Measurements from ENCODE around the gene MT1G. TPM values are rescaled to one million over a fixed set of nuclear protein-coding genes. Genes with fewer than 3 reads are reported as not detected.
"Not testable (repeated sequence)": the region's sequence is repeated elsewhere in the genome, so short reads cannot be mapped to it uniquely, and the experiment has no call there.

The MT1G gene
- total RNA-seq, 1 donor from 2014 or later, result not detected

DNA sequence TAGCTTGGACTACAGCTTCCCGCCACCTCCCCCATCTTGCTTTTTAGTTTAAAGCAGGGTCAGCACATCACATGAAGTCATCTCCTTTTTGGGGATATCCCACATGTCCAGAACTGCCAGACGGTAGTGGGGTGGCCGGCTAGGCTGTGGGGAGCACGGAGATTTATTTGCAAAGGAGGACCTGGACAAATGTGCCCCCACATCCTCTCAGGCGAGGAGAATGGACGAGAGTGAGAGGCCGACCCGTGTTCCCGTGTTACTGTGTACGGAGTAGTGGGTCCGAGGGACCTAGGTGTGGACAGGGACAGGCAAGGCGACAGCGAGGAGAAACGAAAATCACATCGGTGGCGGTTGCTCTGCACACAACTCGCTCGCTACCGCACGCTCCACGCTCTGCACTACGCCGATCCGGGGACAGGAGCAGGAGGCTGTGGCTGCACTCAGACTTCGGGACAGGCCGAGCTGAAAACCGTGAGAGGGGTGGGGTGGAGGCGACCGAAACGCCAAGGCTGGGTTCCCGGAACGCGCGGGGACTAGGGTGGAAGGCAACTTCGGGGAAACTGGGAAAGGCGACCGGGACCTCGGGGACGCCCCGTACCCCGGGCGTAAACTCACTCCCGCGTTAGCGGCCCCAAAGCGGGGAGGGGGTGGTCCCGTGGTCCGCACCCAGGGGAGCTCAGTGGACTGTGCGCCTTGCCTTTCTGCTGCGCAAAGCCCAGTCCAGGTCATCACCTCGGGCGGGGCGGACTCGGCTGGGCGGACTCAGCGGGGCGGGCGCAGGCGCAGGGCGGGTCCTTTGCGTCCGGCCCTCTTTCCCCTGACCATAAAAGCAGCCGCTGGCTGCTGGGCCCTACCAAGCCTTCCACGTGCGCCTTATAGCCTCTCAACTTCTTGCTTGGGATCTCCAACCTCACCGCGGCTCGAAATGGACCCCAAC, 29.8 kb downstream of the MT1G start, which contains the start of gene MT1A:
Gene MT1A (plus strand): TSS at position 853 of the 937 bp plus-strand sequence. CDS start 73 bp downstream, at position 926.
- DNase-seq (ENCODE audit: low read depth in 2 of 2), result peak; percentile 48 to 52

DNA sequence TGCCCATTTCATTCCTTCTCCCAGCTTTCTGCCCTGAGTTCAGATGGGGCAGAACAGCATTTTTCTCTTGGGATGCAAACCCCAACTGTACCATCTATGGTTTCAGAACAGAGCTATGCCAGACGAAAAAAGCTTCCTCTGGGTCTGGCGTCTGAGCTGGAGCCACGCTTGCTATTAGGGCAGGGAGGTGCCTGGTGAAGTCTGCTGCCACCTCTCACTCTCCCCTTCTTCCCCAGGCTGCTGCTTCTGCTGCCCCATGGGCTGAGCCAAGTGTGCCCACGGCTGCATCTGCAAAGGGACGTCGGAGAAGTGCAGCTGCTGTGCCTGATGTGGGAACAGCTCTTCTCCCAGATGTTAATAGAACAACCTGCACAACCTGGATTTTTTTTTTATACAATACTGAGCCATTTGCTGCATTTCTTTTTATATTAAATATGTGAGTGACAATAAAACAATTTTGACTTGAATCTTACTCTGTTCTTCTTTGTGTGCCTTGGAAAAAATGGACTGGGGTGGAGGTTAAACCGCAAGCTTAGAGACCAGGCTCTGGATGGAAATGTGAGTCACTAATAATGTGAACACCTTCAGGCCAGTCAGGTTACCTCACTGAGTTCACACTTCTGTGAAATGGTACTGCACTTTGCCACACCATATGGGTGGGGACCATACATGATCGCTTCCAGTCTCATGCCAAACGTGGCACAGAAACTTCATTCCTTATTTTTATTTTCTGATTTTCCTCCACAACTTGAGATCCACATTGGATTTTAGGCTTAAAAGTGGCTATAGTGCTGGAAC, 31.1 kb downstream of the MT1G start:
- DNase-seq (ENCODE audit: low read depth in 2 of 2), result no peak

DNA sequence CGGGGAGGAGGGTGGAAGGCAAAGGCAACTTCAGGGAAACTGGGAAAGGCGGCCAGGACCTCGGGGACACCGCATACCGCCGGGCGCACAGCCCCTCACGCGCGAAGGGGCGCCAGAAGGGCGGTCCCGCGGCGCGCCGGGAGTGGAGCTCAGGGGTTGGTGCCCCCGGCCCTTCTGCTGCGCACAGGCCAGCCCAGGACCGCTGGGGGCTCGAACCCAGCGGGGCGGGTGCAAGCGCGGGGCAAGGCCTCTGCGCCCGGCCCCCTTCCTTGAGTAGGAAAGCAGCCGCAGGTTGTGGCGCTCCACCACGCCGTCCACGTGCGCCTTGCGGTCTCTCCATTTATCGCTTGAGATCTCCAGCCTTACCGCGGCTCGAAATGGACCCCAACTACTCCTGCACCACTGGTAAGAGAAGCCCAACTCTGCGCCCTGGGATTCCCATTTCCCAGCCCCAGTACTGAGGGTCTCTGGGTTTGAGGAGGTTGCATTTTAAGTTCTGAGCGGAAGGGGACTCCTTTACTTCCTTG, 32.4 kb downstream of the MT1G start:
- no peak for DNase-seq (ENCODE audit: low read depth in 2 of 2)

DNA sequence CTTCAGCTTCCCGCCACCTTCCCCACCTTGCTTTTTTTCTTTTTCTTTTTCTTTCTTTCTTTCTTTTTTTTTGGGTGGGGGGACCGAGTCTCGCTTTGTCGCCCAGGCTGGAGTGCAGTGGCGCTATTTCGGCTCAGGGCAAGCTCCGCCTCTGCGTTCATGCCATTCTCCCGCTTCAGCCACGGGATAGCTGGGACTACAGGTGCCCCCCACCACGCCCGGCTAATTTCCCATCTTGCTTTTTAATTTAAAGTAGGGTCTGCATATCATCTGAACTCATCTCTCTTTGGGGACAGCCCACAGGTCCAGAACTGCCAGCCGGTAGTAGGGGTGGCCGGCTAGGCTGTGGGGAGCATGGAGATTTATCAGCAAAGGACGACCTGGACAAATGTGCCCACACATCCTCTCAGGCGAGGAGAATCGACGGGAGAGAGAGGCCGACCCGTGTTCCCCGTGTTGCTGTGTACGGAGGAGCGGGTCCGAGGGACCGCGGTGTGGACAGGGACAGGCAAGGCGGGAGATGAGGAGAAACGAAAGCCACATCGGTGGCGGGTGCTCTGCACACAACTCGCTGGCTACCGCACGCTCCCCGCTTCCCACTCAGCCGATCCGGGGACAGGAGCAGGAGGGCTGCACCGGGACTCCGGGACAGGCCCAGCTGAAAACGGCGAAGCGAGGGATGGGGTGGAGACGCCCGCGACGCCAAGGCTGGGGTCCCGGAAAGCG, 33.0 kb downstream of the MT1G start:
- DNase-seq (ENCODE audit: low read depth in 2 of 2), result peak in 1 of 2 donors; percentile 25

DNA sequence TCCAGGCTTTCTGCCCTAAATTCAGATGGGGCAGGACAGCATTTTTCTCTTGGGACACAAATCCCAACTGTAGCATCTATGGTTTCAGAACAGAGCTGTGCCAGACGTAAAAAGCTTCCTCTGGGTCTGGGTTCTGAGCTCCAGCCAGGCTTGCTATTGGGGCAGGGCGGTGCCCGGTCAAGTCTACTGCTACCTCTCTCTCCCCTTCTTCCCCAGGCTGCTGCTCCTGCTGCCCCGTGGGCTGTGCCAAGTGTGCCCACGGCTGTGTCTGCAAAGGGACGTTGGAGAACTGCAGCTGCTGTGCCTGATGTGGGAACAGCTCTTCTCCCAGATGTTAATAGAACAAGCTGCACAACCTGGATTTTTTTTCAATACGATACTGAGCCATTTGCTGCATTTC, 34.3 kb downstream of the MT1G start:
- DNase-seq (ENCODE audit: low read depth in 2 of 2), result no peak

DNA sequence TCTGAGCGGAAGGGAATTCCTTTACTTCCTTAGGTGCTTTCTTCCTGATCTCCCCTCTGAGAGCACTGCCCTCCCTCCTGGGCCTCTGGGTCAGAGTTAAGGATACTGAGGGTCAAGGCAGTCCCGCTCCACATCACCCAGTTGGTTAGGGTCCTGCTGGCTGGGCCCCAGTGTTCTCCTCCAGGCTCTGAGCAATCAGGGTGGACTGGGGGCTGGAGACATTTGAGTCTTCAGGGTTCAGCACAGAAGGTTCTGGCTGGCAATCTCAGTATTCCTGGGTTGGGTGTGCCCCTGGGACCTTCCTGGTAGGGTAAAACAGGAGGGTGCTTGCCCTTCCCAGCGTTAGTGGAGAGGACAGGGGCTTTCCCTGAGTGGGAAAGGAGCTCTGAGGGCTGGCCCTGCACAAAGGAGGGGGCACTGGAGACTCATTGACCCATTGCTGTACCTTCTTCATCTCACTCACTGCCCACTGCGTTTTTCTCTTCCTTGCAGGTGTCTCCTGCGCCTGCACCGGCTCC, 35.0 kb downstream of the MT1G start:
- no peak for DNase-seq (ENCODE audit: low read depth in 2 of 2)

DNA sequence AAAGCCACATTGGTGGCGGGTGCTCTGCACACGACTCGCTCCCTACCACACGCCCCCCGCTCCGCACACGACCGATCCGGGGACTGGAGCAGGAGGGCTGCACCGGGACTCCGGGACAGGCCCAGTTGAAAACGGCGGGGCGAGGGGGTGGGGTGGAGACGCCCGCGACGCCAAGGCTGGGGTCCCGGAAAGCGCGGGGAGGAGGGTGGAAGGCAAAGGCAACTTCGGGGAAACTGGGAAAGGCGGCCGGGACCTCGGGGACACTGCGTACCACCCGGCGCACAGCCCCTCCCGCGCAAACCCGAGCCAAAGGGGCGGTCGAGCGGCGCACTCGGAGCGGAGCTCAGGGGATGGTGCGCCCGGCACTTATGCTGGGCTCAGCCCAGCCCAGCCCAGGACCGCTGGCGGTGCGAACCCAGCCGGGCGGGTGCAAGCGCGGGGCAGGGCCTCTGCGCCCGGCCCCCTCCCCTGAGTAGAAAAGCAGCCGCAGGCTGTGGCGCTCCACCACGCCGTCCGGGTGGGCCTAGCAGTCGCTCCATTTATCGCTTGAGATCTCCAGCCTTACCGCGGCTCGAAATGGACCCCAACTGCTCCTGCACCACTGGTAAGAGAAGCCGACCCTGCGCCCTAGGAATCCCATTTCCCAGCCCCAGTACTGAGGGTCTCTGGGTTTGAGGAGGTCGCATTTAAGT, 35.6 kb downstream of the MT1G start, which contains the start of gene MT1M:
Gene MT1M (plus strand): TSS at position 504 of the 692 bp plus-strand sequence. CDS start 73 bp downstream, at position 577.
- DNase-seq (ENCODE audit: low read depth in 2 of 2), result peak; percentile 35 to 39

DNA sequence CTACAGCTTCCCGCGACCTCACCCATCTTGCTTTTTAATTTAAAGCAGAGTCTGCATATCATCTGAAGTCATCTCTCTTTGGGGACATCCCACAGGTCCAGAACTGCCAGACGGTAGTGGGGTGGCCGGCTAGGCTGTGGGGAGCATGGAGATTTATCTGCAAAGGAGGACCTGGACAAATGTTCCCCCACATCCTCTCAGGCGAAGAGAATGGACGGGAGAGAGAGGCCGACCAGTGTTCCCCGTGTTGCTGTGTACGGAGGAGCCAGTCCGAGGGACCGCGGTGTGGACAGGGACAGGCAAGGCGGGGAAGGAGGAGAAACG, 36.1 kb downstream of the MT1G start:
- peak in 1 of 2 donors; percentile 19 for DNase-seq (ENCODE audit: low read depth in 2 of 2)

DNA sequence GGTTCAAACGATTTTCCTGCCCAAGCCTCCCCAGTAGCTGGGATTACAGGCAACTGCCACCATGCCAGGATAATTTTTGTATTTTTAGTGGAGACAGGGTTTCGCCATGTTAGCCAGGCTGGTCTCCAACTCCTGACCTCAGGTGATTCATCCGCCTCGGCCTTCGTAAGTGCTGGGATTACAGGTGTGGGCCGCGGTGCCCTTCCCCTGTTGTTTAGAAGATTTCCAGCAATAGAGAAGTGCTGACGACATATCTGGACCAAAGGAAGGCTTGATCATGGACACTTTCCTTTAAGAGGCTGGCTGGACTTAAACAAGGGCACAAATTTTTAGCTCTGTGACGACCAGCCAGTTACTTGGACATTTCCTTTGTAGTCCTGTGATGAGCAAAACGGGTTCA, 36.7 kb downstream of the MT1G start:
- no peak for DNase-seq (ENCODE audit: low read depth in 2 of 2)

DNA sequence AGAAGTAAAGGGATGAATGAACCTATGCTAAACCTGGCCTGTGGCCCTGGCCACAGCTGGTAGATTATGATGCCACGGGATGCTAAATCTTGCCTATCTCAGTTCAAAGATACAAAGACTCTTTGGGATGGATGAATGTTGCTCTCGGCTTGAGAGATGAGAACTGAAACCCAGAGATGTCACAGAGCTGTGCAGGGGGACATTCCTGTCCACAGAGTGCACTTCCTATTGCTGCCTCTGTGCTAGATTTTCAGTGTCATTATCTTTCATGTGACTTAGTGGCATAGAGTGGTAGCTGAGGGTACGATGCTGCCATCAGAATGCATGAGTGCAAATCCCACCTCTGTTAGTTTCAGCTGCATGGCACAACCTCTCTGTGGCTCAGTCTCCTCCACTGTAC, 37.7 kb downstream of the MT1G start:
- DNase-seq (ENCODE audit: low read depth in 2 of 2), result no peak

DNA sequence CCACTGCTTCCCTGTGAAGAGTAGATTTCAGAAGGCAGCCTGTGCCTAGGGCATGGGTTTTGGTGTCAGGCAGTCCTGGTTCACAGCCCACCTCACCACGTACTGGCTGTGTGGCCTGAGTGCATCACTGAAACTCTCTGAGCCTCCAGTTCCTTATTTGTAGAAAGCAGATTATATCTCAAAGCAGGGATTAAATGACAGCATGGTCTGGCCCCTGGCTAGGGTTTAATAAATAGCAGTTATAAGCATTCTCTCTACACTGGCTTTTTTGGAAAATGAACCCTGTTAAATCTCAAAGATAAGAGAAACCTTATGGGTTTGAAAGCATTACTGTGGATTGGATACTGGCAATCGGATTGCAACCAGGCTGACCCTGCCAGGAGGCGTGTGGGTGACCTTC, 38.3 kb downstream of the MT1G start:
- DNase-seq (ENCODE audit: low read depth in 2 of 2), result no peak

DNA sequence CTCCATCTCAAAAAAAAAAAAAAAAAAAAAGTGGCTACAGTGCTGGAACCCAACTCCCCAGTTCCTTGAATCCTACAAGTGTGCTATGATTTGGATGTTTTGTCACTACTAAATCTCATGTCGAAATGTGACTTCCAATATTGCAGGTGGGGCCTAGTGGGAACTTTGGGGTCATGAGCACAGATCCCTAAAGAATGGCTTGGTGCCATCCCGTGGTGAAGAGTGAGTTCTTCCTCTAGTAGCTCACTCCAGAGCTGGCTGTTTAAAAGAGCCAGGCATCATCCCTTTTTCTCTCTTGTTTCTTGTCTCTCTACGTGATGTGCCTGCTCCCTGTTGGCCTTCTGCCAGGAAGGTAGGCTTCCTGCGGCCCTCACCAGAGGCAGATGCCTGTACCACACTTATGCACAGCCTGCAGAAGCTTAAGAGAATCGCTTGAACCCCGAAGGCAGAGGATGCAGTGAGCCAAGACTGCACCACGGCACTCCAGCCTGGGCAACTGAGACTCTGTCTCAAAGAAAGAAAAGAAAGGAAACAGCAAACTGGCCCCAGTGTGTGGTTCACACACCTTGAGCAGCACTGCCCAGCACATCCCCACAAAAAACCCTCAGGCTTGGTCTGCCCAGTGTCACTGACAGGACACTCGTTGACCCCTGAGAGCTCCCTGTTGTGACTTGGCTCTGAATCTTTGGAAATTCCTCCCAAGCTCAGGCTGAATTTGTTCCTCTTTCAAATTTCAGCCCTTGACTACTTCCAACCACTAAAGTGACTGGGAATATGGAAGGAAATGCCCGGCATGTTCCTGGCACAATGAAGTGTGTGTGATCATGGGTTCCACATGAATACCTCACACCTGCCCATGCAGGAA, 39.1 kb downstream of the MT1G start:
- no peak for DNase-seq (ENCODE audit: low read depth in 2 of 2)

DNA sequence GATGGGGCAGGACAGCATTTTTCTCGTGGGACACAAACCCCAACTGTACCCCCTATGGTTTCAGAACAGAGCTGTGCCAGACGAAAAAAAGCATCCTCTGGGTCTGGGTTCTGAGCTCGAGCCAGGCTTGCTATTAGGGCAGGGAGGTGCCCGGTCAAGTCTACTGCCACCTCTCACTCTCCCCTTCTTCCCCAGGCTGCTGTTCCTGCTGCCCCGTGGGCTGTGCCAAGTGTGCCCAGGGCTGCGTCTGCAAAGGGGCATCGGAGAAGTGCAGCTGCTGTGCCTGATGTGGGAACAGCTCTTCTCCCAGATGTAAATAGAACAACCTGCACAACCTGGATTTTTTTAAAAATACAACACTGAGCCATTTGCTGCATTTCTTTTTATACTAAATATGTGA, 41.2 kb downstream of the MT1G start:
- no peak for DNase-seq (ENCODE audit: low read depth in 2 of 2)

DNA sequence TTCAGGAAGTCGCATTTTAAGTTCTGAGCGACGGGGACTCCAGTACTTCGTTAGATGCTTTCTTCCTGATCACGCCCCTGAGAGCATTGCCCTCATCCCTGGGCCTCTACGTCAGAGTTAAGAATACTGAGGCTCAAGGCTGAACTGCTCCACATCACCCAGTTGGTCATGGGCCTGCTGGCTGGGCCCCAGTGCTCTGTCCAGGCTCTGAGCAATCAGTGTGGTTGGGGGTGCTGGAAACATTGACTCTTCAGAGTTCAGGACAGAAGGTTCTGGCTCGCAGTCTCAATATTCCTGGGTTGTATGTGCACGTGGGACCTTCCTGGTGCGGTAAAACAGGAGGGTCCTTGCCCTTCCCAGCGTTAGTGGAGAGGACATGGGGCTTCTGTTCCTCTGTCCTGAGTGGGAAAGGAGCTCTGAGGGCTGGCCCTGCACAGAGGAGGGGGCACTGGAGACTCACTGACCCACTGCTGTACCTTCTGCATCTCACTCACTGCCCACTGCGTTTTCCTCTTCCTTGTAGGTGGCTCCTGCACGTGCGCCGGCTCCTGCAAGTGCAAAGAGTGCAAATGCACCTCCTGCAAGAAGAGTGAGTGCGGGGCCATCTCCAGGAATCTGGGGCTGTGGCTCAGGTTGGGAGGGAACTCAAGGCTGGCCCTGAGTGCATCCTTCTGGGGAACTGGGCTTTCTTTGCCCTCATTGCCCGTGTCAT, 41.8 kb downstream of the MT1G start:
- DNase-seq (ENCODE audit: low read depth in 2 of 2), result peak; percentile 63 to 75

DNA sequence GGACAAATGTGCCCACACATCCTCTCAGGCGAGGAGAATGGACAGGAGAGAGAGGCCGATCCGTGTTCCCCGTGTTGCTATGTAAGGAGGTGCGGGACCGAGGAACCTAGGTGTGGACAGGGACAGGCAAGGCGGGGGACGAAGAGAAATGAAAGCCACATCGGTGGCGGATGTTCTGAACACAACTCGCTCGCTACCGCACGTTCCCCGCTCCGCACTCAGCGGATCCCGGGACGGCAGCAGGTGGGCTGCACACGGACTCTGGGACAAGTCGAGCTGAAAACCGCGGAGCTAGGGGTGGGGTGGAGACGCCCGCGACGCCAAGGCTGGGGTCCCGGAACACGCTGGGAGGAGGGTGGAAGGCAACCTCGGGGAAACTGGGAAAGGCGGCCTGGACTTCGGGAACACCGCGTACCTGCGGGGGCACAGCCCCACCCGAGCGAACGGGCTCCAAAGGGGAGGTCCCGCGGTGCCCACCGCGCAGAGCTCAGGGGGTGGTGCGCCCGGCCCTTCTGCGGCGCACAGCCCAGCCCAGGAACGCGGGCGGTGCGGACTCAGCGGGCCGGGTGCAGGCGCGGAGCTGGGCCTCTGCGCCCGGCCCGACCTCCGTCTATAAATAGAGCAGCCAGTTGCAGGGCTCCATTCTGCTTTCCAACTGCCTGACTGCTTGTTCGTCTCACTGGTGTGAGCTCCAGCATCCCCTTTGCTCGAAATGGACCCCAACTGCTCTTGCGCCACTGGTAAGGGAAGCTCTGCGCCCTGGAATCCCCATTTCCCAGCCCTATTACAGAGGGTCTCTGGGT, 42.5 kb downstream of the MT1G start, which contains the start of gene MT1E:
Gene MT1E (plus strand): TSS at position 642 of the 803 bp plus-strand sequence. CDS start 71 bp downstream, at position 713.
- DNase-seq (ENCODE audit: low read depth in 2 of 2), result peak; percentile 76 to 77

DNA sequence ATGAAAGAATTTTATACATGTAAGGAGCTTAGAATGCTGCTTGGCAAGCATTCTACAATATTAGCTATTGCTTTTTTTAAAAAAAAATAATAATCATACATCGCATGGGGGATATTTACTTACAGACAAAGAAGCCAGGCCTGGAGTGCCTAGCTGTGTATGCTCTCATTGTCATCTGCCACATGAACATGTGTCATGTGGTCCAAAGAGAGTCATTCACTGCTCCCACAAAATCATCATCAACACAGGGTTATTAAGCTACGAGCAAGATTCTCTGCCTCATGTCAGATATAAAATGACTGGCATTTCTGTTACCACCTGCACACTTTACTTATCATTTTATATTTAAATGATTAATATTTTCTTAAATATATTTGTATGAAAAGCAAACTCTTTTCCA, 44.2 kb downstream of the MT1G start:
- DNase-seq (ENCODE audit: low read depth in 2 of 2), result no peak

DNA sequence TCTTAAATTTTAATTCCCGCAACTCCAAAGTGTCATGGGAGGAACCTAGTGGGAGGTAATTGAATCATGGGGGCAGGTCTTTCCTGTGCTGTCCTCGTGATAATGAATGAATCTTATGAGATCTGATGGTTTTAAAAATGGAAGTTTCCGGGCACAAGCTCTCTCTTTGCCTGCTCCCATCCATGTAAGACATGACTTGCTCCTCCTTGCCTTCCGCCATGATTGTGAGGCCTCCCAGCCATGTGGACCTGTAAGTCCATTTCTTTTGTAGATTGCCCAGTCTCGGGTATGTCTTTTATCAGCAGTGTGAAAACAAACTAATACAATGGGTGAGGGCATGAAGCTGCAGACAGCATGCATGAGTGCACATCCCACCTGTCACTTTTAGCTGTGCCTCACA, 44.7 kb downstream of the MT1G start:
- DNase-seq (ENCODE audit: low read depth in 2 of 2), result not testable (repeated sequence)
